Neuronal stem cell (in vitro differentiated cells): ENCODE data around the gene AIFM2.

ENCODE experiments used
- DNase-seq: peaks from one replicate; pipeline ENCODE4 v3.0.0-alpha.2; 2013; ENCODE audit warnings: low spot score
- H2AFZ ChIP-seq: one replicate; pipeline ENCODE4 v1.6.1; 2013; ENCODE audit warnings: mild to moderate bottlenecking, low read length, inconsistent platforms
- H2AK5ac ChIP-seq: 2 replicates; pipeline ENCODE4 v1.6.1; 2013; ENCODE audit warnings: low read depth, mild to moderate bottlenecking, inconsistent platforms, low read length, moderate library complexity, mixed read lengths
- H2BK120ac ChIP-seq: 2 replicates; pipeline ENCODE4 v1.6.1; 2013; ENCODE audit warnings: low read depth, mild to moderate bottlenecking, inconsistent platforms, low read length, moderate library complexity, mixed read lengths
- H2BK12ac ChIP-seq: one replicate; pipeline ENCODE4 v1.6.1; 2013; ENCODE audit warnings: low read length, inconsistent platforms
- H2BK15ac ChIP-seq: 2 replicates; pipeline ENCODE4 v1.6.1; 2013; ENCODE audit warnings: mild to moderate bottlenecking, low read length, inconsistent platforms, mixed read lengths
- H2BK5ac ChIP-seq: one replicate; pipeline ENCODE4 v1.6.1; 2013; ENCODE audit warnings: inconsistent platforms, mild to moderate bottlenecking, low read length, moderate library complexity
- H3K14ac ChIP-seq: one replicate; pipeline ENCODE4 v1.6.1; 2013; ENCODE audit warnings: low read length, inconsistent platforms
- H3K18ac ChIP-seq: 2 replicates; pipeline ENCODE4 v1.6.1; 2013; ENCODE audit warnings: low read length, inconsistent platforms
- H3K23ac ChIP-seq: 2 replicates; pipeline ENCODE4 v1.6.1; 2013; ENCODE audit warnings: low read depth, mild to moderate bottlenecking, mixed read lengths, low read length, inconsistent platforms; ENCODE audit not compliant: poor library complexity
- H3K27ac ChIP-seq: replicated peaks from 3 replicates; pipeline ENCODE4 v1.5.1; 2013; ENCODE audit warnings: low read length, inconsistent platforms
- H3K27me3 ChIP-seq, 3 experiments: 2 replicates each; pipeline ENCODE4 v1.6.1; 2013; ENCODE audit warnings: low read length in 3 of 3, mild to moderate bottlenecking in 2 of 3, inconsistent platforms in 1 of 3, low read depth in 1 of 3, mixed read lengths in 1 of 3, moderate library complexity in 1 of 3; ENCODE audit not compliant: control insufficient read depth in 3 of 3, insufficient read depth in 3 of 3
- H3K36me3 ChIP-seq, 2 donors: replicated peaks in 1 of 2; 2 replicates each; pipeline ENCODE4 v1.6.1; 2013; ENCODE audit warnings: low read length in 2 of 2; ENCODE audit not compliant: control insufficient read depth in 2 of 2, insufficient read depth in 2 of 2
- H3K4ac ChIP-seq: 2 replicates; pipeline ENCODE4 v1.6.1; 2013; ENCODE audit warnings: inconsistent platforms, mild to moderate bottlenecking, low read length, moderate library complexity
- H3K4me1 ChIP-seq, 2 donors: 1 replicate in 1 of 2; 2 replicates in 1 of 2; pipeline ENCODE4 v1.6.1; 2013; ENCODE audit warnings: low read length in 2 of 2, low read depth in 1 of 2; ENCODE audit not compliant: control insufficient read depth in 2 of 2, insufficient read depth in 1 of 2
- H3K4me2 ChIP-seq: one replicate; pipeline ENCODE4 v1.6.1; 2013; ENCODE audit warnings: mild to moderate bottlenecking, low read length, inconsistent platforms; ENCODE audit not compliant: insufficient read depth, poor library complexity, severe bottlenecking
- H3K4me3 ChIP-seq, 2 donors: 2 replicates each; pipeline ENCODE4 v1.5.1; 2013; ENCODE audit warnings: low read length in 2 of 2, mild to moderate bottlenecking in 2 of 2, inconsistent platforms in 1 of 2, moderate library complexity in 1 of 2
- H3K79me1 ChIP-seq: one replicate; pipeline ENCODE4 v1.6.1; 2013; ENCODE audit warnings: low read depth, mild to moderate bottlenecking, inconsistent platforms, low read length, moderate library complexity
- H3K9ac ChIP-seq: one replicate; pipeline ENCODE4 v1.6.1; 2013; ENCODE audit warnings: mild to moderate bottlenecking, low read depth, low read length, inconsistent platforms; ENCODE audit not compliant: poor library complexity
- H3K9me3 ChIP-seq, 2 donors: replicated peaks in 1 of 2; 2 replicates each; pipeline versions ENCODE3 to v1.6.1; 2013; ENCODE audit warnings: low read length in 2 of 2, mild to moderate bottlenecking in 2 of 2, inconsistent platforms in 1 of 2, low read depth in 1 of 2, mixed read lengths in 1 of 2, moderate library complexity in 1 of 2; ENCODE audit not compliant: control insufficient read depth in 2 of 2, insufficient read depth in 1 of 2
- H4K8ac ChIP-seq: one replicate; pipeline ENCODE4 v1.6.1; 2013; ENCODE audit warnings: low read depth, mild to moderate bottlenecking, inconsistent platforms, low read length, moderate library complexity
- H4K91ac ChIP-seq: one replicate; pipeline ENCODE4 v1.6.1; 2013; ENCODE audit warnings: low read length, low read depth, mild to moderate bottlenecking, inconsistent platforms; ENCODE audit not compliant: poor library complexity
- WGBS, 2 donors: extraction: QIAGEN DNeasy Blood & Tissue Kit; methylation state at CpG; one replicate each; pipeline ENCODE4 v1.1.7; 2013; ENCODE audit warnings: missing lambda C conversion rate in 2 of 2, mixed read lengths in 1 of 2; ENCODE audit not compliant: insufficient read length in 2 of 2, insufficient replicate concordance in 1 of 2; ENCODE audit errors: extremely low coverage in 2 of 2; 5-methylcytosine and 5-hydroxymethylcytosine counted together

Gene AIFM2

DNA sequence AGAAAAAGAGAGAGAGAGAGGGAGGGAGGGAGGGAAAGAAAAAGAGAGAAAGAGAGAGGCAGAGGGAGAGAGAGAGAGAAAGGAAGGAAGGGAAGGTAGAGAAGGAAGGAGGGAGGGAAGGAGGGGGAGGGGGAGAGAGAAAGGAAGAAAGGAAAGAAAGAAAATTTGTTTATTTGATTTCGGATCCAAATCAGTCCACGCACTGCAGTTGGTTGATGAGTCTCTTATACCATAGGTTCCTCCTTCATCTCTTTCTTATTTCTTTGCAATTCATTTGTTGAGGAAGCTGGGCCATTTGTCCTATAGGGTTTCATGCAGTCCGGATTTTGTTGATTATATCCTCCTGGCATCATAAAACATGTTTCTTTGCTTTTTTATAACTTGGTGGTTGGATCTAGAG, 34.4 kb downstream of the AIFM2 start:
- Histone ChIP-seq H2AK5ac (no peak overlapping the region), H3K18ac (no peak overlapping the region), H3K9ac (no peak overlapping the region), H3K4ac (no peak overlapping the region), H2AFZ (no peak overlapping the region), H3K27ac (no peak overlapping the region), H3K23ac (no peak overlapping the region), H3K27me3 (no peaks in the 10 kb centered on the region), H3K4me1 (no peaks in the 10 kb centered on the region), H2BK5ac (no peak overlapping the region), H2BK15ac (no peak overlapping the region), H4K8ac (no peak overlapping the region), H3K79me1 (no peaks in the 10 kb centered on the region), H3K9me3 (no peaks in the 10 kb centered on the region), H2BK120ac (no peak overlapping the region), H3K4me3 (no peak overlapping the region), H2BK12ac (no peak overlapping the region), H4K91ac (no peak overlapping the region), H3K36me3 (peaks cover 52 to 98% of the 10 kb centered on the region in 2 donors), H3K4me2 (no peak overlapping the region), H3K14ac (no peak overlapping the region)
- no peak for DNase-seq
- WGBS, 2 donors, result no CpG with 5 or more reads among the region's 3 CpGs

DNA sequence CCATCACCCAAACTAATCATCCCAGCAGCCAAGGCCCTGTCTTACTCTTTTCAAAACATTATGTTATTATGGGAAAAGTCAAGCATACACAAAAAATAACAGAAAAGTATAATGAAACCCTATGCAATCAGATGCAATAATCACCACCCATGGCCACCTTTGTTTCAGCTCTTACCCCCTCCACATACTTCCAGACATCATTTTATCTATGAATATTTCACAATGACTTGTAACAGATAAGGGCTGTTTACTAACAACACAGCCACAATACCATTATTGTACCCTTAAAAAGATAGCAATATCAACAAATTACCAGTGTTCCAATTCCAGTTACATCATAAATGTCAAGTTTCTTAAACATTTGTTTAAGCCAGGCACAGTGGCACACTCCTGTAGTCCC, 35.2 kb downstream of the AIFM2 start:
- Histone ChIP-seq H3K79me1 (no peaks in the 10 kb centered on the region), H2BK120ac (no peak overlapping the region), H3K9me3 (no peaks in the 10 kb centered on the region), H3K27me3 (no peaks in the 10 kb centered on the region), H4K91ac (no peak overlapping the region), H2BK12ac (no peak overlapping the region), H2BK15ac (no peak overlapping the region), H3K4ac (no peak overlapping the region), H3K4me1 (no peaks in the 10 kb centered on the region), H3K14ac (no peak overlapping the region), H3K27ac (no peak overlapping the region), H3K9ac (no peak overlapping the region), H3K36me3 (peaks cover 53 to 98% of the 10 kb centered on the region in 2 donors), H3K23ac (no peak overlapping the region), H3K18ac (no peak overlapping the region), H3K4me2 (no peak overlapping the region), H3K4me3 (no peak overlapping the region), H2AFZ (no peak overlapping the region), H2AK5ac (no peak overlapping the region), H2BK5ac (no peak overlapping the region), H4K8ac (no peak overlapping the region)
- no peak for DNase-seq

DNA sequence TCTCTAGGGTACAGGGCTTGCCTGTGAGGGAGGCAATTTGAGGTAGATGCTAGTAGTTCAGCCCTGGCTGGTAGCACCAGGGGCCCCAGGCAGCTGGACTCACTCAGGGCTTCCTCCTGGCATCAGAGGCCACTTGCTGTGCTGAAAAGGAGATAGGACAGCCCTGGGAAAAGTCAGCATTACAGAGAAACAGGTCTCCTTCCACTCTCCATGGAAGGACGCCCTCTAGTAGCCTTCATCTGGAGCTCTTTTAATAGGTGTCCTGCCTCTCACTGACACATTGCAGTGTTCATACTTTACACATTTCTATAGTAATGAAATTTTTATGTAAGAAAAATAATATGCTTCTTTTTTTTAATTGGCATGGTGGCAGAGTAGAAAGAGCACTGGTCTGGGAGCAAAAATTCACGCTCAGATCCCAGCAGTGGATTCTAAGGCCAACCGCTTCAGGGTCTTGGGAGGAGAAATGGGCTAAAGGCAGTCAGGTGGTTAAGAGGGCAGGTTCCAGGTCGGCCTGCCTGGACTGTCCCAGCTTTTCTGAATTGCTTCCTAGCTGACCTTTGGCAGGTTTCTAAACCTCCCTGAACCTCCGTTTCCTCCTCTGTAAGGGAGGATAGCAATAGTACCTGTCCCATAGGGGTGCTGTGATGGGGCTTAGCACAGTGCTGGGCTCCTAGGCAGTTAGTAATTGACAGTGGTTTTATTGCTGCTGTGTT, 35.8 kb downstream of the AIFM2 start:
- no peak overlapping the region for H3K27ac ChIP-seq
- H3K4ac ChIP-seq, result no peak overlapping the region
- no peaks in the 10 kb centered on the region for H3K4me1 ChIP-seq
- H3K18ac ChIP-seq, result no peak overlapping the region
- no peak overlapping the region for H2BK5ac ChIP-seq
- H3K9me3 ChIP-seq, result no peaks in the 10 kb centered on the region
- WGBS, 2 donors, result no CpG with 5 or more reads among the region's 5 CpGs
- H3K14ac ChIP-seq, result no peak overlapping the region
- no peak overlapping the region for H2AFZ ChIP-seq
- H4K91ac ChIP-seq, result no peak overlapping the region
- DNase-seq, result no peak
- H3K27me3 ChIP-seq, result no peaks in the 10 kb centered on the region
- no peak overlapping the region for H3K9ac ChIP-seq
- H4K8ac ChIP-seq, result no peak overlapping the region
- H3K79me1 ChIP-seq, result no peaks in the 10 kb centered on the region
- H2BK15ac ChIP-seq, result no peak overlapping the region
- H3K23ac ChIP-seq, result no peak overlapping the region
- H2BK120ac ChIP-seq, result no peak overlapping the region
- H3K36me3 ChIP-seq, result peaks cover 53 to 98% of the 10 kb centered on the region in 2 donors
- H2AK5ac ChIP-seq, result no peak overlapping the region
- no peak overlapping the region for H2BK12ac ChIP-seq
- H3K4me2 ChIP-seq, result no peak overlapping the region
- H3K4me3 ChIP-seq, result no peak overlapping the region

DNA sequence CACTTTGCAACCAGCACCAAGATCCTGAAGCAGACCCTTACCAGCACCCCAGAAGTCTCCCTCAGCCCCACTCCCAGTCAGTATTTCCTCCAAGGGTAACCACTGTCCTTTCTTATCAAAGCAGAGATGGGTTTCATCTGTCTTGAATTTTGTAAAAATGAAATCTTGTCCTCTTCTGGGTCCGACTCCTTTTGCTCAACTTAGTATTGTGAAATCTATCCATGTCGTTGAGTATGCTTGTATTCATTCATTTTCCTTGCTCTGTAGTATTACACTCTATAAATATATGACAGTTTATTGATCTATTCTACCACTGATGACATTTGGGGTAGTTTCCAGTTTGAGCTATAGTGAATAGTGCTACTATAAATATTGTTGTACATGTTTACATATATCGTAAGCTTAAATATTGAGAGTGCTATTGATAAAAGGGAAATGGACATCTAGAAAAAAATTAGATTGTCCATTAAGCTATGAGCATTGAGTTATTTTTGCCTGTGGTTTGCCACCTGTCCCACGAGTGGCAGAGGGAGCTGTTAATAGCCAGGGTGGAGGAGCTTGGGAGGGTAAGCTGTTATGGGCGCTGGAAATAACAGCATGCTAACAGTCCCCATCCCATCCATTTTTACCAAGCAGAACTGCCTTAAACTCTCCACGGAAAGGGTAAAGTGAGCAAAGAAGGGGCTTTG, 36.5 kb downstream of the AIFM2 start:
- no peak overlapping the region for H2BK15ac ChIP-seq
- no peak overlapping the region for H4K8ac ChIP-seq
- no peak overlapping the region for H2BK12ac ChIP-seq
- H3K27me3 ChIP-seq, result no peaks in the 10 kb centered on the region
- H3K36me3 ChIP-seq, result peaks cover 54 to 98% of the 10 kb centered on the region in 2 donors
- H3K9ac ChIP-seq, result no peak overlapping the region
- no peak overlapping the region for H3K4me2 ChIP-seq
- H3K4ac ChIP-seq, result no peak overlapping the region
- no peak overlapping the region for H3K18ac ChIP-seq
- no peak overlapping the region for H3K27ac ChIP-seq
- no peak overlapping the region for H3K4me3 ChIP-seq
- no peak overlapping the region for H2BK120ac ChIP-seq
- no peak overlapping the region for H2BK5ac ChIP-seq
- no peak overlapping the region for H2AFZ ChIP-seq
- no peak overlapping the region for H4K91ac ChIP-seq
- no peak for DNase-seq
- H3K14ac ChIP-seq, result no peak overlapping the region
- H3K23ac ChIP-seq, result no peak overlapping the region
- H3K4me1 ChIP-seq, result no peaks in the 10 kb centered on the region
- no CpG with 5 or more reads among the region's 6 CpGs for WGBS, 2 donors
- H2AK5ac ChIP-seq, result no peak overlapping the region
- H3K79me1 ChIP-seq, result no peaks in the 10 kb centered on the region
- no peaks in the 10 kb centered on the region for H3K9me3 ChIP-seq
